SK-N-DZ (cell line): Measurements from ENCODE around the gene RING1.
"Not testable (repeated sequence)": the region's sequence is repeated elsewhere in the genome, so short reads cannot be mapped to it uniquely, and the experiment has no call there.

ENCODE experiments used
- DNase-seq: peaks from one replicate; pipeline ENCODE4 v3.0.0-alpha.2; 2015; ENCODE audit warnings: low spot score

RING1 gene

GRCh38 chr6:33205191-33206026, 2.9 kb upstream of the RING1 start:
- DNase-seq, result no peak

- no peak for DNase-seq
These were observed 2.1 kb upstream of the RING1 start for GRCh38 chr6:33206027-33206863.

- DNase-seq, result no peak
These were observed 1.3 kb upstream of the RING1 start for GRCh38 chr6:33206864-33207551.

GRCh38 chr6:33207552-33208090, 679 bp upstream of the RING1 start:
- DNase-seq, result no peak

GRCh38 chr6:33209856-33210255, 1.6 kb downstream of the RING1 start:
- DNase-seq, result no peak

DNA sequence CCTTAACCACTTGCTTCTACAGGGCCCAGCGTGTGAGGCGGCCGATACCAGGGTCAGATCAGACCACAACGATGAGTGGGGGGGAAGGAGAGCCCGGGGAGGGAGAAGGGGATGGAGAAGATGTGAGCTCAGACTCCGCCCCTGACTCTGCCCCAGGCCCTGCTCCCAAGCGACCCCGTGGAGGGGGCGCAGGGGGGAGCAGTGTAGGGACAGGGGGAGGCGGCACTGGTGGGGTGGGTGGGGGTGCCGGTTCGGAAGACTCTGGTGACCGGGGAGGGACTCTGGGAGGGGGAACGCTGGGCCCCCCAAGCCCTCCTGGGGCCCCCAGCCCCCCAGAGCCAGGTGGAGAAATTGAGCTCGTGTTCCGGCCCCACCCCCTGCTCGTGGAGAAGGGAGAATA, 2.8 kb downstream of the RING1 start:
- DNase-seq, result no peak

DNA sequence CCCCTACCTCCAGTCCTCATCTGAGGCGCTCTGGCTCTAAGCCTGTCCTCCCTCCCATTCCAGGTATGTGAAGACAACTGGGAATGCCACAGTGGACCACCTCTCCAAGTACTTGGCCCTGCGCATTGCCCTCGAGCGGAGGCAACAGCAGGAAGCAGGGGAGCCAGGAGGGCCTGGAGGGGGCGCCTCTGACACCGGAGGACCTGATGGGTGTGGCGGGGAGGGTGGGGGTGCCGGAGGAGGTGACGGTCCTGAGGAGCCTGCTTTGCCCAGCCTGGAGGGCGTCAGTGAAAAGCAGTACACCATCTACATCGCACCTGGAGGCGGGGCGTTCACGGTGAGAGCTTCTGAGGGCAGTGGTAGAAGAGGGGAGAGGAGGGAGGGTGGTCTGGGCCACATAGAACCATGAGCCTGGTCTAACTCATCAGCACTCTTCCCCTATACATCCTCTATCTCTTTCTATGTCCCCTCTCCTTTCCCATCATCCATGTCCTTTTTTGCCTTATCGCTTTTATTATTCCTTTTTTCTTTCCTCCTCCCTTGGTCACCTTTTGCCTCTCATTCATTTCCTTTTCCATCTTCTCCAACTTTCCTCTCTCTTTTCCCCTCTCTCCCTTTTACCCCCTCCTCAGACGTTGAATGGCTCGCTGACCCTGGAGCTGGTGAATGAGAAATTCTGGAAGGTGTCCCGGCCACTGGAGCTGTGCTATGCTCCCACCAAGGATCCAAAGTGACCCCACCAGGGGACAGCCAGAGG, 3.5 kb downstream of the RING1 start:
- no peak for DNase-seq

DNA sequence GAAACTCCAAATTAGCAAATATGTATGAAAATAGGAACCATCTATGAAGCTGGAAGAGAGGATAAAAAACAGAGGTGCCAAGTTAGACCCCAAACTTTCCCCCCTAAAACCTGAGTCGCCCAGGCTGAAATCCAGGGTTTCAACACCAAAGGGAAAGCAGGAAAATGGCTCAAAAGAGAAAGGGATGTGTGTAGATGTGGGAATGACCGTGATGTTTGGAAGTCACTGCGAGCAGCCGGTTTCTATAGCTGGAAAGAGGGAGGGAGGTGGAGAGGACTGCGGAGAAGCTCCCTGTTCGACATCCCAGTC, 4.5 kb downstream of the RING1 start:
- no peak for DNase-seq

DNA sequence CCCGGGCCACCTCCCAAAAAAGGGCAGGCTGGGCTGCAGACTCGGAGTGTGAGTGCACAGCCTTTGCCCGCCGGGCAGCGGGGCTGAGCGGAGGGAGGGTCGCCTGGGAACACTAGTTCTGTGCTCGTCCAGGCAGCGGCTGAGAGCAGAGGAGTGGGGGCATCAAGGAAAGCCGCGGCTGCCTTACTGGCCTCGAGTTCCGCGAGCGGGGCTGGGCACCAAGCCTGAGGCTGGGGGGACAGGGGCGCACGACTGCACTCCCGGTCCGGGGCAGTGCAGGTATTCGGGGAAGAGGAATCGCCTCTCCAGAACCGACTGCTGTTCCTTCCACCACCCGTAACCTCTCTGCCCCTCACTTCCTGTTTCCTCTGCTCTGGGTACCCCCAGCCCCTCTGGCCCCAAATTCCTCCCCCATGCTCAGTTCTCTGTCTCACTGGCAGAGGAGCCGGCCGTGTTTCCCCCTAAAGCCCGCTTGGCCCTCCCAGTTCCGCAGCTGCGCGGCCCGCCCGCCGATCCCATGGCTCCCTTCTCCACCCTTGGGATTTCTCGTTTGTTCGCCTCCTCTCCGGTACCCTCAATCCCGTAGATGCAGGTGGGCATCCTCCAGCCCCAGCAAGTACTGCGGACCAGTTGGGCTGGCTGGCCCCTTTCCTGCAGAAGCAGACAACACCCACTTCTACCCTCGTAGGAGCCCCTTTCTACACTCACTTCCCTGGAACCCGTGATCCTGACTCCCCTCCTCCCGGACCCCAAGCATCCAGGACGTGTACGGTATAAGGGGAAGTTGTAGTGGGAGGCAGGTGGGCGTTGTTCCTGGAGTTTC, 5.1 kb downstream of the RING1 start:
- no peak for DNase-seq

DNA sequence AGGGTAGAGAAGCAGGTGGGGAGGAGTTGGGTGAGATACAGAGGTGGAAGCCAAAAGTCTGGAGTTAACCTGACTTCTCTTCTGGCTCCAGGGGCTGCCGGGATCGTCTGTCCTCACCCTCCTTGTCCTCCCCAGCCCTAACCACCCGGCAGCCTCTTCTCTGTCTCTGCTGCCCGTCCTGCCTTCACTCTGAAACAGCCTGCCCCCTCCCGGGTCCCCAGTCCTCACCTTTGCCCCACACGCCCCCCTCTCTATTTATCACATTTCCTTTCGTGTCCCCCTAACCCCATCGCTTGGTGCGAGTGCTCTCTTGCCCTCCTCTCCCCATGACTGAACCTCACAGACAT, 5.7 kb downstream of the RING1 start:
- no peak for DNase-seq

DNA sequence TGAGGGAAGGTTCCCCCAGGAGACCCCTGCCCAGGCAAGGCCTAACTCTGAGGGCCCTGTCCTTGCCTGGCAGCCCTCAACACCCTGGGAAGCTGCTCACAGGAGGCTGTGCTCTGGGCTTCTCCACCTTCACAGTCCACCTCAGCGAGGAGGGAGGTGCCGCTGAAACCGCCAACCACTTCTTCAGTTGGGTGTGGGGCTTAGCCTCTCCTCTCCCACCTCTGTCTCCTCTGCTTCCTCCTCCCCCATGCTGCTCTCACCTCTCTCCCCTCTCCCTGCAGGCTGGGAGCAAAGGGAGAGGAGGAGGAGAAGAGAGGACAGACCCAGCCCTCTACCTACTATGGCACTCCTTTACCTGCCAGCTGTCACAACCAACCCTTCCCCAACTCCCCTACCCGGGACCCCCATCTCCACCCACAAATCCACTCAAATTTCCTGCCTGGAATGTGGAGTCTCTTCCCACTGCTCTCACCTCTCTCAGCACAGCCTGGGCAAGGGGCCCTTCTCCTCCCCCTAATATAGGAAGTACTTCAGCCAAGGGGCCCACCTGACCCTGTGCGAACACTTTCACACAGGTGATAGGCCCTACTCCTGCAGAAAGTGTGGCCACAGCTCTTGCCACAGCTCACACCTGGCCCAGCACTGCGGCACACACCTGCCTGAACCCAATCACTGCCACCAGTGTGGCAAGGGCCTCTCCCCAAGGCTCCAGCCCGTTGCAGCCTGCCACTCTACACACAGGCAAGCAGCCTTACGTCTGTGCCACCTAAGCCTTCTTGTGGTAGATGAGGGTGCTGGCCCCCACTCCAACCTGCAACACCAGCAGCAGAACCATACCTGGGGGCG, 7.2 kb downstream of the RING1 start:
- no peak for DNase-seq

GRCh38 chr6:33216117-33216649, 7.9 kb downstream of the RING1 start:
- no peak for DNase-seq

DNA sequence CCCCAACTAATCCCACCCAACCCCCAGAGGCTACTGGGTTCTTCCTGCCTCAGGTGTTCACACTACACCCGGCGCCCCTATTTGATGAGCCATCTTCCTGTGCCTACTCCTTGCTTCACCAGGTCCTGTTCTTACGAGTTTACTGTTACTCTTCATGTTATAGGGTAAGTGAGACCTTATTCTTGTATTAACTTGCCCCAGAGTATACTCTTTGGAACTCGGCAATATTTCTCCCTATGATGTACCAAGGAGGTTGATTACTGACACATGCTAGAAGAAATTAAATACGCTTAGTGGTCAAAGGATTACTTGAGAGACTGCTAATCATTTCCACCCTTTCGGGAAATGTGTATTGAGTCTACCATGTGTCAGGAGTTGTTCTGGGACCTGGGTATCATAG, 8.9 kb downstream of the RING1 start:
- DNase-seq, result no peak

DNA sequence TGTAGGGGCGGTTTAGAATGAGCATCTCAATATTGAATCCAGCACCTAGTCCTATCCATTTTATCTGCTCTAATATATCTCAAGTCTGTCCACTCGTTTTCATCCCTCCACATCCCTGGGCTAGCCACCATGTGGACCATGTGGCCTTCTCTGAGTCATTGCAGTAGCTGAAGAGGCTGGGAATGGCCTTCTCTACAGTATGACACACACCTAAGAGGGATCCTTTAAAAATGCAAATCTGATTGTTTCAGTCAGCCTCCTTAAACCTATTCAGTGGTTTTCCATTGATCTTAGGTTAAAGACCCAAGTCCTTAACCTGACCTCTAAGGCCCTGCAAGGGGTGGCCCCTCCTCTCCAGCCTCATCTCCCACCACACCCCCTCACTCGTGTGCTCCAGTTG, 9.4 kb downstream of the RING1 start:
- DNase-seq, result no peak

DNA sequence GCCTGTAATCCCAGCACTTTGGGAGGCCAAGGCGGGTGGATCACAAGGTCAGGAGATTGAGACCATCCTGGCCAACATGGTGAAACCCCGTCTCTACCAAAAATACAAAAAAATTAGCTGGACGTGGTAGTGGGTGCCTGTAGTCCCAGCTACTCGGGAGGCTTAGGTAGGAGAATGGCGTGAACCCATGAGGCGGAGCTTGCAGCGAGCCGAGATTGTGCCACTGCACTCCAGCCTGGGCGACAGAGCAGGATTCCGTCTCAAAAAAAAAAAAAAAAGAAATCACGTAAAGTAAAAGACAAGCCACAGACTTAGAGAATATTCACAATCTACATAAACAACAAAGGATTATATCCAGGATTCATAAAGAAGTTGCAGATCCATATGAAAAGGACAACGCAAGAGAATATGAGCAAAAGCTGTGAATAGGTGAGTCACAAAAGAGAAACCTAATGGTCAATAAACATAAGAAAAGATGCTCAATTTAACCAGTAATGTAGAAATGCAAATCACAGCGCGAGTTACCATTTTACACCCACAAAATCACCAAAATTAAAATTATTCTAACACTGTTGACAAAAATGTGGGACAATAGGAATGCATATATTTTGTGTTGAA, 18.3 kb downstream of the RING1 start:
- DNase-seq, result not testable (repeated sequence)

GRCh38 chr6:33235221-33235634, 26.9 kb downstream of the RING1 start:
- no peak for DNase-seq

- DNase-seq, result no peak
These were observed 28.0 kb downstream of the RING1 start for GRCh38 chr6:33236328-33236727.

DNA sequence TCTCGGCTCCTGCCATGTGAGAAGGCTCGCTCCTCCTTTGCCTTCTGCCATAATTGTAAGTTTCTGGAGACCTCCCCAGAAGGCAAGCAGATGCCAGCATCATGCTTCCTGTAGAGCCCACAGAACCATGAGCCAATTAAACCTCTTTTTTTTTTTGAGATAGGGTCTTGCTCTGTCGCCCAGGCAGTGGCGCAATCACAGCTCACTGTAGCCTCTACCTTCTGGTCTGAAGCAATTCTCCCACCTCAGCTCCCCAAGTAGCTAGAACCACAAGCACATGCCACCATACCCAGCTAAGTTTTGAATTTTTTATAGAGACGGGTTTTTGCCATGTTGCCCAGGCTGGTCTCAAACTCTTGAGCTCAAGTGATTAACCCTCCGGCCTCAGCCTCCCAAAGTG, 28.6 kb downstream of the RING1 start:
- no peak for DNase-seq

DNA sequence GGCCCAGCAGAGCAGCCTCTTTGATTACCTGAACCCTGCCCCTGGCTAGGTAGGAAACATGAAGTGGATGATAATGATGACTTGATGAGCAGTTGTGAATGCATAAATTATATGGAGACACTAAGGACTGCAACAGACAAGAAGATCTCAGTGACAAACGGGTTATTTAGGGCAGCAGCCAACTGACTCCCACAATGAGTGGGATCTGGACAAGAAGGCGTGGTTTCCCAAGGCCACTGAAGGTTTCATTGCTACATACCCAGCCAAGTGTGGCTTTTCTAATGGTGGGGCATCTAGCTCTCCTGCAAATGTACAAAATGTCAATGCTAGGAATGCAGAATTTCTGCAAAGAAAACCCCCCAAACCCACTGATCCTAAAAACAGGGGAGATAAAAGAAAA, 29.4 kb downstream of the RING1 start:
- no peak for DNase-seq
